ENCODE data around the gene EEF1A2. TPM values are rescaled to one million over a fixed set of nuclear protein-coding genes. Genes with fewer than 3 reads are reported as not detected.

The EEF1A2 gene
- total RNA-seq, 1 experiment from 2014 or later: 26.0 TPM

GRCh38 chr20:63537525-63538203, 38.8 kb upstream of the EEF1A2 start (continued):
- TF ChIP-seq MYBL2 (CRISPR knock-in tag; IDR thresholded peaks at IDR 0.05): peak; percentile 40; the same call in 1 of the 2 replicates
- TF ChIP-seq CBFB (CRISPR knock-in tag; IDR thresholded peaks at IDR 0.05; ENCODE audit: low read depth): no peak
- TF ChIP-seq SP1 (CRISPR knock-in tag; conservative IDR thresholded peaks at IDR 0.05): peak; percentile 64; the same call in 1 of the 2 replicates
- TF ChIP-seq ZNF281 (CRISPR knock-in tag; IDR thresholded peaks at IDR 0.05): no peak
- no peak for TF ChIP-seq ZNF396 (CRISPR knock-in tag; IDR thresholded peaks at IDR 0.05; ENCODE audit: borderline replicate concordance)
- no peak for TF ChIP-seq RELA (CRISPR knock-in tag; IDR thresholded peaks at IDR 0.05; ENCODE audit: borderline replicate concordance)
- TF ChIP-seq NR2C2 (CRISPR knock-in tag; IDR thresholded peaks at IDR 0.05): no peak
- peak; percentile 93 for TF ChIP-seq ZNF423 (CRISPR knock-in tag; IDR thresholded peaks at IDR 0.05)

GRCh38 chr20:63536997-63537524, 38.2 kb upstream of the EEF1A2 start, which contains the start of gene PTK6:
TSS of gene PTK6 (minus strand) at chr20:63537376. CDS start at chr20:63537314, 62 bp downstream.
- no peaks in the 10 kb centered on the region for H3K27me3 Mint-ChIP-seq (ENCODE audit: low read depth)
- no peaks in the 10 kb centered on the region for H3K9me3 Mint-ChIP-seq
- POLR2A ChIA-PET: interaction anchor here (0.6 to 1.4 kb wide), 2 partner anchors 29 to 318 kb away, joined by 3 read pairs; no protein-coding TSS in a partner anchor
- H3K4me3 Mint-ChIP-seq: peak within 1 kb of the TSS; percentile 49
- ATAC-seq: no peak
- CTCF ChIA-PET: interaction anchor here (0.9 to 5.0 kb wide), 45 partner anchors 8 to 526 kb away, joined by 3 to 81 read pairs (median 8); partner anchors contain the start of genes ARFRP1, HELZ2, PPDPF and PRPF6
- H3K36me3 Mint-ChIP-seq: no peaks in the 10 kb centered on the region
- H3K27ac Mint-ChIP-seq: 0 out of 2 replicates have a peak within 1 kb of the TSS, but pooled peaks have one; percentile 45
- no peak for TF ChIP-seq TEAD1 (CRISPR knock-in tag; IDR thresholded peaks at IDR 0.05)
- TF ChIP-seq RELA (CRISPR knock-in tag; IDR thresholded peaks at IDR 0.05; ENCODE audit: borderline replicate concordance): peak; percentile 44; the same call in 1 of the 2 replicates
- no peak for TF ChIP-seq MXD4 (CRISPR knock-in tag; IDR thresholded peaks at IDR 0.05; ENCODE audit: borderline replicate concordance)
- TF ChIP-seq ZBTB43 (CRISPR knock-in tag; IDR thresholded peaks at IDR 0.05): no peak
- H3K4me1 Mint-ChIP-seq: 0 out of 2 replicates have a peak, but pooled peaks cover 2% of the 10 kb centered on the region
- DNase-seq (ENCODE audit: low spot score): no peak

GRCh38 chr20:63536241-63536977, 37.5 kb upstream of the EEF1A2 start:
- H3K27ac Mint-ChIP-seq: 0 out of 2 replicates have a peak overlapping the region, but pooled peaks have one; percentile 45
- no peak for ATAC-seq

More at GRCh38 chr20:63536241-63536977, 37.5 kb upstream of the EEF1A2 start:
- DNase-seq (ENCODE audit: low spot score): no peak
- no peaks in the 10 kb centered on the region for H3K9me3 Mint-ChIP-seq
- no peak overlapping the region for H3K4me3 Mint-ChIP-seq
- H3K4me1 Mint-ChIP-seq: 0 out of 2 replicates have a peak, but pooled peaks cover 2% of the 10 kb centered on the region
- H3K36me3 Mint-ChIP-seq: no peaks in the 10 kb centered on the region
- TF ChIP-seq CREB1 (CRISPR knock-in tag; IDR thresholded peaks at IDR 0.05) (no peak), PRDM15 (CRISPR knock-in tag; IDR thresholded peaks at IDR 0.05) (no peak), TEAD1 (CRISPR knock-in tag; IDR thresholded peaks at IDR 0.05) (no peak)
- POLR2A ChIA-PET: interaction anchor here (0.6 kb wide), 1 partner anchor 28 kb away, joined by 3 read pairs; no protein-coding TSS in a partner anchor
- no peaks in the 10 kb centered on the region for H3K27me3 Mint-ChIP-seq (ENCODE audit: low read depth)
- CTCF ChIA-PET: interaction anchor here (0.9 to 5.0 kb wide), 13 partner anchors 10 to 437 kb away, joined by 4 to 81 read pairs (median 28); partner anchors contain the start of genes ARFRP1, HELZ2, PPDPF and SRMS

All from WTC11 (cell line).